Astrocyte (in vitro differentiated cells and primary cell): ENCODE data around the gene OR5AR1. TPM values are rescaled to one million over a fixed set of nuclear protein-coding genes. Genes with fewer than 3 reads are reported as not detected.

Source experiments
- DNase-seq: peaks from one replicate; pipeline ENCODE4 v3.0.0-alpha.2; 2010; ENCODE audit warnings: low read depth
- FAIRE-seq: peaks from 2 replicates; lab custom pipeline; 2011; peaks lifted over from hg19 to GRCh38; lab: Jason Lieb, UNC
- H2AFZ ChIP-seq: 2 replicates; pipeline ENCODE4 v1.6.0; 2012; ENCODE audit warnings: low read depth, low read length, inconsistent platforms
- H3K27ac ChIP-seq: 2 replicates; pipeline ENCODE4 v1.5.1; 2011; ENCODE audit warnings: low read depth, low read length, inconsistent platforms
- H3K27me3 ChIP-seq: 2 replicates; pipeline ENCODE4 v1.6.0; 2011; ENCODE audit warnings: low read length, inconsistent platforms; ENCODE audit not compliant: insufficient read depth
- H3K36me3 ChIP-seq: 2 replicates; pipeline ENCODE4 v1.5.1; 2011; ENCODE audit warnings: low read length, inconsistent platforms; ENCODE audit not compliant: insufficient read depth
- H3K4me1 ChIP-seq: 2 replicates; pipeline ENCODE4 v1.5.1; 2011; ENCODE audit warnings: low read length, inconsistent platforms; ENCODE audit not compliant: insufficient read depth
- H3K4me2 ChIP-seq: 2 replicates; pipeline ENCODE4 v1.6.0; 2012; ENCODE audit warnings: low read length, inconsistent platforms
- H3K4me3 ChIP-seq: 2 replicates; pipeline ENCODE4 v1.5.1; 2011; ENCODE audit warnings: low read depth, mild to moderate bottlenecking, low read length, inconsistent platforms; ENCODE audit not compliant: insufficient read depth
- H3K79me2 ChIP-seq: 2 replicates; pipeline ENCODE4 v1.6.0; 2012; ENCODE audit warnings: mild to moderate bottlenecking, low read length, inconsistent platforms; ENCODE audit not compliant: insufficient read depth
- H3K9ac ChIP-seq: 2 replicates; pipeline ENCODE4 v1.6.0; 2012; ENCODE audit warnings: mild to moderate bottlenecking, low read length, inconsistent platforms
- H3K9me3 ChIP-seq: 2 replicates; pipeline ENCODE4 v1.5.1; 2012; ENCODE audit warnings: low read depth, mild to moderate bottlenecking, low read length, inconsistent platforms; ENCODE audit not compliant: insufficient read depth
- H4K20me1 ChIP-seq: 2 replicates; pipeline ENCODE4 v1.6.0; 2012; ENCODE audit warnings: low read length, inconsistent platforms; ENCODE audit not compliant: insufficient read depth
- H3K27ac Mint-ChIP-seq: one replicate; pipeline ENCODE4 v1.8.0; 2021; ENCODE audit warnings: mild to moderate bottlenecking, mixed read lengths; ENCODE audit not compliant: unreplicated experiment
- H3K27me3 Mint-ChIP-seq: one replicate; pipeline ENCODE4 v1.8.0; 2021; ENCODE audit warnings: low read depth, mixed read lengths; ENCODE audit not compliant: unreplicated experiment
- H3K36me3 Mint-ChIP-seq: one replicate; pipeline ENCODE4 v1.8.0; 2021; ENCODE audit warnings: low read depth, mixed read lengths; ENCODE audit not compliant: unreplicated experiment
- H3K4me1 Mint-ChIP-seq: one replicate; pipeline ENCODE4 v1.8.0; 2021; ENCODE audit warnings: low read depth, mixed read lengths; ENCODE audit not compliant: unreplicated experiment
- H3K4me3 Mint-ChIP-seq: one replicate; pipeline ENCODE4 v1.8.0; 2021; ENCODE audit warnings: mild to moderate bottlenecking, moderate library complexity, mixed read lengths; ENCODE audit not compliant: unreplicated experiment
- H3K9me3 Mint-ChIP-seq: one replicate; pipeline ENCODE4 v1.8.0; 2021; ENCODE audit warnings: mild to moderate bottlenecking, mixed read lengths; ENCODE audit not compliant: unreplicated experiment
- EZH2 ChIP-seq: IDR thresholded peaks from 2 replicates; pipeline ENCODE4 v1.6.1; 2012; ENCODE audit warnings: mild to moderate bottlenecking, low read length, inconsistent platforms; ENCODE audit not compliant: insufficient read depth
- total RNA-seq: library from RNA; stranded (reverse); gene quantifications from 2 replicates; pipeline ENCODE4 v1.2.1, GENCODE V29; 2021
- TF ChIP-seq, protein P1 (sequence below): IDR thresholded peaks from 2 replicates; pipeline ENCODE4 v1.5.1; 2011; ENCODE audit warnings: low read depth, mild to moderate bottlenecking, inconsistent platforms, low read length, moderate library complexity; ENCODE audit not compliant: insufficient read depth

OR5AR1 gene
- total RNA-seq, 1 donor from 2014 or later: not detected

DNA sequence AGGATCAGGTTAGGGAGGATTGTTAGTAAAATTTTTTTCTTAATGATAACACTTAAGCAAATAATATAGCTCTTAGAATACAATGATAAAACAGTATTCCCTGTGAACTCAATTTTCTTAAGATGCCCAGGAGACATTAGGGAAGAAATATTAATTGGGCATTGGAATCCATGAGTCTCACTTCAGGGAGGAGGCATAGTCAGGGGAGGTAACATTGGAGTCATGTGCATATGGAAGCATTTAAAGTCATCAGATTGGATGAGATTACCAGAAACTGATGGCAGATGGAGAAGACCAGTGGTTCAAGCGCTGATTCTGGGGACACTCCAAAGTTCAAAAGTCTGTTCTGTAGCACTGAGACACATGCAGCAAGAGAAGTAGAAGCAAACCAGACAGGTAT is 35.3 kb downstream of the OR5AR1 start, which contains the start of gene OR9G1:
Gene OR9G1, plus strand, starts transcription at position 301 of the 400 bp plus-strand sequence. CDS start 1,293 bp downstream, outside the sequence.
- Mint-ChIP-seq H3K9me3 (no peaks in the 10 kb centered on the region), H3K36me3 (no peaks in the 10 kb centered on the region), H3K4me3 (no peak within 1 kb of the TSS), H3K4me1 (peaks cover 17% of the 10 kb centered on the region), H3K27me3 (no peaks in the 10 kb centered on the region), H3K27ac (no peak within 1 kb of the TSS)
- Histone ChIP-seq H3K9ac (no peak within 1 kb of the TSS), H3K9me3 (peaks cover 9% of the 10 kb centered on the region), H2AFZ (no peak within 1 kb of the TSS), H3K4me3 (no peak within 1 kb of the TSS), H3K4me2 (no peak within 1 kb of the TSS), H3K27ac (no peak within 1 kb of the TSS), H3K4me1 (no peaks in the 10 kb centered on the region), H3K27me3 (no peaks in the 10 kb centered on the region), H3K79me2 (no peaks in the 10 kb centered on the region), H4K20me1 (no peaks in the 10 kb centered on the region), H3K36me3 (no peaks in the 10 kb centered on the region)
- DNase-seq (no peak), FAIRE-seq (no peak)
- no peak for TF ChIP-seq EZH2
- TF ChIP-seq, protein P1, sequence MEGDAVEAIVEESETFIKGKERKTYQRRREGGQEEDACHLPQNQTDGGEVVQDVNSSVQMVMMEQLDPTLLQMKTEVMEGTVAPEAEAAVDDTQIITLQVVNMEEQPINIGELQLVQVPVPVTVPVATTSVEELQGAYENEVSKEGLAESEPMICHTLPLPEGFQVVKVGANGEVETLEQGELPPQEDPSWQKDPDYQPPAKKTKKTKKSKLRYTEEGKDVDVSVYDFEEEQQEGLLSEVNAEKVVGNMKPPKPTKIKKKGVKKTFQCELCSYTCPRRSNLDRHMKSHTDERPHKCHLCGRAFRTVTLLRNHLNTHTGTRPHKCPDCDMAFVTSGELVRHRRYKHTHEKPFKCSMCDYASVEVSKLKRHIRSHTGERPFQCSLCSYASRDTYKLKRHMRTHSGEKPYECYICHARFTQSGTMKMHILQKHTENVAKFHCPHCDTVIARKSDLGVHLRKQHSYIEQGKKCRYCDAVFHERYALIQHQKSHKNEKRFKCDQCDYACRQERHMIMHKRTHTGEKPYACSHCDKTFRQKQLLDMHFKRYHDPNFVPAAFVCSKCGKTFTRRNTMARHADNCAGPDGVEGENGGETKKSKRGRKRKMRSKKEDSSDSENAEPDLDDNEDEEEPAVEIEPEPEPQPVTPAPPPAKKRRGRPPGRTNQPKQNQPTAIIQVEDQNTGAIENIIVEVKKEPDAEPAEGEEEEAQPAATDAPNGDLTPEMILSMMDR: no peak

DNA sequence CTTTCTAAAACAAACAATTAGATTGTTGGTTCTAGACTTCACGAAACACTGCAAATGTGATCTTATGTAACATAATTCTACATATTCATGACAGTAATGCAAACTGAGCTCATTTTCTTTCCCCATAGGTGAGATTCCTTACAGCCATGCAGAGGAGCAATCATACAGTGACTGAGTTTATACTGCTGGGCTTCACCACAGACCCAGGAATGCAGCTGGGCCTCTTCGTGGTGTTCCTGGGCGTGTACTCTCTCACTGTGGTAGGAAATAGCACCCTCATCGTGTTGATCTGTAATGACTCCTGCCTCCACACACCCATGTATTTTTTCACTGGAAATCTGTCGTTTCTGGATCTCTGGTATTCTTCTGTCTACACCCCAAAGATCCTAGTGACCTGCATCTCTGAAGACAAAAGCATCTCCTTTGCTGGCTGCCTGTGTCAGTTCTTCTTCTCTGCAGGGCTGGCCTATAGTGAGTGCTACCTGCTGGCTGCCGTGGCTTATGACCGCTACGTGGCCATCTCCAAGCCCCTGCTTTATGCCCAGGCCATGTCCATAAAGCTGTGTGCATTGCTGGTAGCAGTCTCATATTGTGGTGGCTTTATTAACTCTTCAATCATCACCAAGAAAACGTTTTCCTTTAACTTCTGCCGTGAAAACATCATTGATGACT is 36.9 kb downstream of the OR5AR1 start:
- no peak for TF ChIP-seq EZH2
- TF ChIP-seq, protein P1: no peak
- no peaks in the 10 kb centered on the region for H3K27me3 Mint-ChIP-seq
- no peaks in the 10 kb centered on the region for H3K9me3 Mint-ChIP-seq
- H3K9ac ChIP-seq: no peak overlapping the region
- no peak overlapping the region for H3K4me2 ChIP-seq
- H3K4me3 ChIP-seq: no peak overlapping the region
- peaks cover 17% of the 10 kb centered on the region for H3K4me1 Mint-ChIP-seq
- H4K20me1 ChIP-seq: no peaks in the 10 kb centered on the region
- peak overlapping the region; percentile 22 for H3K27ac Mint-ChIP-seq
- H3K27me3 ChIP-seq: no peaks in the 10 kb centered on the region
- no peaks in the 10 kb centered on the region for H3K4me1 ChIP-seq
- H3K9me3 ChIP-seq: peaks cover 14% of the 10 kb centered on the region
- H3K36me3 ChIP-seq: no peaks in the 10 kb centered on the region
- no peak overlapping the region for H2AFZ ChIP-seq
- FAIRE-seq (peak; percentile 62), DNase-seq (no peak)
- H3K36me3 Mint-ChIP-seq: no peaks in the 10 kb centered on the region
- H3K27ac ChIP-seq: no peak overlapping the region
- no peak overlapping the region for H3K4me3 Mint-ChIP-seq
- H3K79me2 ChIP-seq: no peaks in the 10 kb centered on the region

DNA sequence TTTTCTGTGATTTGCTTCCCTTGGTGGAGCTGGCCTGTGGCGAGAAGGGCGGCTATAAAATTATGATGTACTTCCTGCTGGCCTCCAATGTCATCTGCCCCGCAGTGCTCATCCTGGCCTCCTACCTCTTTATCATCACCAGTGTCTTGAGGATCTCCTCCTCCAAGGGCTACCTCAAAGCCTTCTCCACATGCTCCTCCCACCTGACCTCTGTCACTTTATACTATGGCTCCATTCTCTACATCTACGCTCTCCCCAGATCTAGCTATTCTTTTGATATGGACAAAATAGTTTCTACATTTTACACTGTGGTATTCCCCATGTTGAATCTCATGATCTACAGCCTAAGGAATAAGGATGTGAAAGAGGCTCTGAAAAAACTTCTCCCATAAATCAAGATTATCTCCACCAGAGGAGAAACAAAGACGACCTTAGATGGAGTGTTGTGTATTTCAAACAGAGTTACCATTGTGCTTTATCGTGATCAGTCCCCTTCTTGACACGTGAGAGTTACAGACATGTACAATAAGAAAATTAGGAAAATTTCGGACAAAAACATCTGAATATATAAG is 37.5 kb downstream of the OR5AR1 start:
- Histone ChIP-seq H3K27me3 (no peaks in the 10 kb centered on the region), H3K9me3 (peaks cover 19% of the 10 kb centered on the region), H3K27ac (no peak overlapping the region), H3K9ac (no peak overlapping the region), H2AFZ (no peak overlapping the region), H4K20me1 (no peaks in the 10 kb centered on the region), H3K79me2 (no peaks in the 10 kb centered on the region), H3K4me1 (no peaks in the 10 kb centered on the region), H3K4me3 (no peak overlapping the region), H3K4me2 (no peak overlapping the region), H3K36me3 (no peaks in the 10 kb centered on the region)
- no peaks in the 10 kb centered on the region for H3K9me3 Mint-ChIP-seq
- H3K4me1 Mint-ChIP-seq: peaks cover 13% of the 10 kb centered on the region
- no peak overlapping the region for H3K4me3 Mint-ChIP-seq
- DNase-seq (no peak), FAIRE-seq (no peak)
- peak overlapping the region; percentile 22 for H3K27ac Mint-ChIP-seq
- no peaks in the 10 kb centered on the region for H3K27me3 Mint-ChIP-seq
- H3K36me3 Mint-ChIP-seq: no peaks in the 10 kb centered on the region
- TF ChIP-seq EZH2: no peak
- TF ChIP-seq, protein P1: no peak
